ENCODE measurements around the gene COX20. TPM values are rescaled to one million over a fixed set of nuclear protein-coding genes. Genes with fewer than 3 reads are reported as not detected.
A peak's percentile ranks its signal among the peaks of the same experiment; 100 is the strongest.

COX20 gene
- polyA plus RNA-seq, 3 donors: 15.8 to 21.6 (median 17.9) TPM

- peak overlapping the region; percentile 47 to 86 (median 82) for H3K27ac Mint-ChIP-seq
- H3K9me3 ChIP-seq (replicated peaks in 1 of 2; ENCODE audit: control insufficient read depth in 1 of 2, insufficient read depth in 1 of 2, low read length in 2 of 2): no peaks in the 10 kb centered on the region
- peaks cover 67% of the 10 kb centered on the region for H4K20me1 ChIP-seq (ENCODE audit: insufficient read depth, low read length)
- H2AFZ ChIP-seq (ENCODE audit: insufficient read depth, low read depth, low read length, poor library complexity, severe bottlenecking): no peak overlapping the region
- H3K36me3 ChIP-seq (replicated peaks in 1 of 2; ENCODE audit: control insufficient read depth in 1 of 2, insufficient read depth in 2 of 2, low read length in 2 of 2): peaks cover 44 to 50% of the 10 kb centered on the region in 2 donors
- H3K4me3 ChIP-seq (replicated peaks in 1 of 3; ENCODE audit: low read depth in 2 of 3, low read length in 3 of 3): peak overlapping the region; percentile 92 to 99 (median 97)
- no peaks in the 10 kb centered on the region for H3K27me3 Mint-ChIP-seq (ENCODE audit: low read depth in 3 of 3)
- 0% methylated on average over 1 of the region's 2 CpGs for WGBS (ENCODE audit: insufficient coverage)
- no peak for DNase-seq
- peaks cover 55% of the 10 kb centered on the region for H3K4me1 Mint-ChIP-seq
- H3K4me3 Mint-ChIP-seq: peak overlapping the region; percentile 69 to 93
- no peaks in the 10 kb centered on the region for H3K27me3 ChIP-seq (ENCODE audit: control insufficient read depth in 2 of 2, insufficient read depth in 2 of 2, low read length in 2 of 2)
- no peak for TF ChIP-seq CTCF (IDR thresholded peaks at IDR 0.05)
- intact Hi-C loops (cut with micrococcal nuclease): loop anchor here (2.0 to 10.0 kb wide), 5 partner anchors 27 to 207 kb away; partner anchors contain the start of genes COX20 (in 1 of the 2) and DESI2 (in 1 of the 2)
- peaks cover 0 to 4% (median 0%) of the 10 kb centered on the region in 7 donors for H3K9me3 Mint-ChIP-seq
- peak overlapping the region; percentile 83 for H3K4me2 ChIP-seq (replicated peaks; ENCODE audit: extremely low read depth, low read length, poor library complexity, severe bottlenecking)
- H3K27ac ChIP-seq (ENCODE audit: low read depth in 1 of 2, low read length in 2 of 2): peak overlapping the region in 1 of 2 donors; percentile 95
- peaks cover 53 to 58% of the 10 kb centered on the region in 2 donors for H3K36me3 Mint-ChIP-seq
- H3K4me1 ChIP-seq (ENCODE audit: control insufficient read depth in 1 of 2, insufficient read depth in 2 of 2, low read length in 2 of 2): peaks cover 43 to 53% of the 10 kb centered on the region in 2 donors
- H3K9ac ChIP-seq (ENCODE audit: insufficient read depth, low read length, poor library complexity, severe bottlenecking): peak overlapping the region; percentile 100
- H3K79me2 ChIP-seq (ENCODE audit: insufficient read depth, low read length): peaks cover 85% of the 10 kb centered on the region
These were observed 26.2 kb downstream of the COX20 start for GRCh38 chr1:244861683-244862082.

- Histone ChIP-seq H3K9ac (ENCODE audit: insufficient read depth, low read length, poor library complexity, severe bottlenecking) (peak overlapping the region; percentile 100), H3K9me3 (replicated peaks in 1 of 2; ENCODE audit: control insufficient read depth in 1 of 2, insufficient read depth in 1 of 2, low read length in 2 of 2) (no peaks in the 10 kb centered on the region), H2AFZ (ENCODE audit: insufficient read depth, low read depth, low read length, poor library complexity, severe bottlenecking) (peak overlapping the region; percentile 30), H4K20me1 (ENCODE audit: insufficient read depth, low read length) (peaks cover 60% of the 10 kb centered on the region), H3K79me2 (ENCODE audit: insufficient read depth, low read length) (peaks cover 83% of the 10 kb centered on the region), H3K36me3 (replicated peaks in 1 of 2; ENCODE audit: control insufficient read depth in 1 of 2, insufficient read depth in 2 of 2, low read length in 2 of 2) (peaks cover 37 to 44% of the 10 kb centered on the region in 2 donors), H3K27ac (ENCODE audit: low read depth in 1 of 2, low read length in 2 of 2) (peak overlapping the region; percentile 65 to 95), H3K4me1 (ENCODE audit: control insufficient read depth in 1 of 2, insufficient read depth in 2 of 2, low read length in 2 of 2) (peaks cover 38 to 47% of the 10 kb centered on the region in 2 donors), H3K4me2 (replicated peaks; ENCODE audit: extremely low read depth, low read length, poor library complexity, severe bottlenecking) (peak overlapping the region; percentile 83), H3K4me3 (replicated peaks in 1 of 3; ENCODE audit: low read depth in 2 of 3, low read length in 3 of 3) (peak overlapping the region; percentile 92 to 99 (median 97)), H3K27me3 (ENCODE audit: control insufficient read depth in 2 of 2, insufficient read depth in 2 of 2, low read length in 2 of 2) (no peaks in the 10 kb centered on the region)
- H3K36me3 Mint-ChIP-seq: peaks cover 47 to 51% of the 10 kb centered on the region in 2 donors
- no peak for TF ChIP-seq CTCF (IDR thresholded peaks at IDR 0.05)
- intact Hi-C loops (cut with micrococcal nuclease): loop anchor here (2.0 to 10.0 kb wide), 5 partner anchors 28 to 208 kb away; partner anchors contain the start of genes COX20 (in 1 of the 2) and DESI2 (in 1 of the 2)
- DNase-seq: peak; percentile 15 to 50 (median 37)
- H3K4me1 Mint-ChIP-seq: peaks cover 48% of the 10 kb centered on the region
- H3K9me3 Mint-ChIP-seq: peaks cover 0 to 4% (median 0%) of the 10 kb centered on the region in 7 donors
- WGBS (ENCODE audit: insufficient coverage): 0% methylated on average over 2 of the region's 7 CpGs
- H3K27me3 Mint-ChIP-seq (ENCODE audit: low read depth in 3 of 3): peaks cover 0 to 1% (median 0%) of the 10 kb centered on the region in 3 donors
- H3K27ac Mint-ChIP-seq: peak overlapping the region; percentile 88 to 99 (median 95)
- peak overlapping the region; percentile 93 to 98 for H3K4me3 Mint-ChIP-seq
These were observed 26.9 kb downstream of the COX20 start for GRCh38 chr1:244862354-244862698.
